H1 (cell line): ENCODE measurements around the gene MYLK4. TPM values are rescaled to one million over a fixed set of nuclear protein-coding genes. Genes with fewer than 3 reads are reported as not detected.

Source experiments
- CTCF ChIA-PET: fragments of 300-600 bp; sonication (Branson Sonifier 250); formaldehyde crosslinking; loops from one replicate; lab custom pipeline; 2021; ENCODE audit not compliant: partially characterized antibody; lab: Charles Lee
- POLR2A ChIA-PET: fragments of 300-600 bp; sonication (Branson Sonifier 250); formaldehyde crosslinking; loops from one replicate; lab custom pipeline; 2021; ENCODE audit warnings: inconsistent platforms; ENCODE audit not compliant: partially characterized antibody; lab: Charles Lee
- DNase-seq, 2 experiments: peaks; one replicate each; pipeline versions ENCODE4 v3.0.0 to v3.0.0-alpha.2; 2010 to 2022; ENCODE audit warnings: low spot score in 2 of 2, low read depth in 1 of 2, mixed read lengths in 1 of 2
- FAIRE-seq: peaks from 2 replicates; lab custom pipeline; 2011; peaks lifted over from hg19 to GRCh38; lab: Jason Lieb, UNC
- H2AFZ ChIP-seq: 2 replicates; pipeline ENCODE4 v1.8.1; 2012; ENCODE audit warnings: low read length, inconsistent platforms
- H2AK5ac ChIP-seq: 2 replicates; pipeline ENCODE4 v1.6.1; 2013; ENCODE audit warnings: low read depth, low read length
- H2BK120ac ChIP-seq: replicated peaks from 2 replicates; pipeline ENCODE3; 2013; ENCODE audit warnings: low read depth, low read length, inconsistent platforms
- H2BK12ac ChIP-seq: 2 replicates; pipeline ENCODE4 v1.6.1; 2013; ENCODE audit warnings: low read depth, low read length
- H2BK15ac ChIP-seq: 2 replicates; pipeline ENCODE4 v1.6.1; 2013; ENCODE audit warnings: low read length
- H2BK20ac ChIP-seq: 2 replicates; pipeline ENCODE4 v1.6.1; 2013; ENCODE audit warnings: low read length
- H2BK5ac ChIP-seq: 2 replicates; pipeline ENCODE4 v1.6.1; 2013; ENCODE audit warnings: low read depth, low read length
- H3K14ac ChIP-seq: 2 replicates; pipeline ENCODE4 v1.6.1; 2013; ENCODE audit warnings: inconsistent platforms; ENCODE audit not compliant: insufficient read length
- H3K18ac ChIP-seq: 2 replicates; pipeline ENCODE4 v1.6.1; 2013; ENCODE audit warnings: low read length; ENCODE audit errors: extremely low read depth
- H3K23ac ChIP-seq: 2 replicates; pipeline ENCODE4 v1.6.1; 2013; ENCODE audit warnings: inconsistent platforms; ENCODE audit not compliant: insufficient read length
- H3K23me2 ChIP-seq: 2 replicates; pipeline ENCODE4 v1.6.1; 2013; ENCODE audit warnings: low read depth, low read length
- H3K27ac ChIP-seq: 2 replicates; pipeline ENCODE4 v1.6.1; 2011; ENCODE audit warnings: low read depth, low read length, inconsistent platforms
- H3K27me3 ChIP-seq, 4 experiments: replicated peaks in 1 of 4; 1 replicate in 1 of 4; 2 replicates in 3 of 4; pipeline versions ENCODE4 v1.6.1 to v1.8.1; 2011 to 2013; ENCODE audit warnings: low read length in 3 of 4, mild to moderate bottlenecking in 3 of 4, inconsistent platforms in 2 of 4, mixed read lengths in 2 of 4, moderate library complexity in 1 of 4; ENCODE audit not compliant: control insufficient read depth in 3 of 4, insufficient read depth in 3 of 4; ENCODE audit errors: extremely low read depth in 1 of 4
- H3K36me3 ChIP-seq, 4 experiments: 2 replicates each; pipeline versions ENCODE4 v1.6.1 to v1.8.1; 2011 to 2013; ENCODE audit warnings: mild to moderate bottlenecking in 4 of 4, low read length in 3 of 4, moderate library complexity in 2 of 4, control low read depth in 1 of 4, inconsistent platforms in 1 of 4; ENCODE audit not compliant: insufficient read depth in 4 of 4, control insufficient read depth in 2 of 4
- H3K4ac ChIP-seq: replicated peaks from 2 replicates; pipeline ENCODE3; 2013; ENCODE audit warnings: low read length, low read depth, mixed read lengths, inconsistent platforms; ENCODE audit not compliant: insufficient read length
- H3K4me1 ChIP-seq, 4 experiments: replicated peaks in 1 of 4; 1 replicate in 1 of 4; 2 replicates in 3 of 4; pipeline versions ENCODE4 v1.6.1 to v1.8.1; 2011 to 2013; ENCODE audit warnings: low read length in 3 of 4, inconsistent platforms in 2 of 4, mixed read lengths in 1 of 4; ENCODE audit not compliant: insufficient read depth in 4 of 4, control insufficient read depth in 3 of 4
- H3K4me2 ChIP-seq, 2 experiments: 2 replicates each; pipeline versions ENCODE4 v1.6.1 to v1.8.1; 2011 to 2013; ENCODE audit warnings: low read depth in 2 of 2, low read length in 2 of 2, control low read depth in 1 of 2, inconsistent platforms in 1 of 2, mild to moderate bottlenecking in 1 of 2; ENCODE audit not compliant: insufficient read depth in 1 of 2
- H3K4me3 ChIP-seq, 4 experiments: fragments of 200-600, 300-600 bp in 1 of 4; sonication (generic), shearing (Covaris generic), sonication (Bioruptor Twin) in 1 of 4; 2 replicates each; pipeline versions ENCODE4 v1.5.1 to v1.8.1; 2011 to 2016; ENCODE audit warnings: low read length in 4 of 4, low read depth in 3 of 4, control low read depth in 2 of 4, inconsistent platforms in 2 of 4, mild to moderate bottlenecking in 2 of 4, mixed read lengths in 1 of 4, moderate library complexity in 1 of 4; ENCODE audit not compliant: insufficient read depth in 2 of 4; ENCODE audit errors: extremely low read depth in 1 of 4
- H3K56ac ChIP-seq: replicated peaks from 2 replicates; pipeline ENCODE3; 2013; ENCODE audit warnings: low read depth, mild to moderate bottlenecking, mixed read lengths, low read length, inconsistent platforms; ENCODE audit not compliant: insufficient read length
- H3K79me1 ChIP-seq: 2 replicates; pipeline ENCODE4 v1.6.1; 2013; ENCODE audit warnings: low read depth, low read length, control low read depth
- H3K79me2 ChIP-seq, 2 experiments: 2 replicates each; pipeline versions ENCODE4 v1.6.1 to v1.8.1; 2012 to 2013; ENCODE audit warnings: low read length in 2 of 2, mild to moderate bottlenecking in 2 of 2, inconsistent platforms in 1 of 2; ENCODE audit not compliant: insufficient read depth in 2 of 2, control insufficient read depth in 1 of 2
- H3K9ac ChIP-seq, 4 experiments: replicated peaks in 1 of 4; 1 replicate in 1 of 4; 2 replicates in 3 of 4; pipeline versions ENCODE4 v1.6.1 to v1.8.1; 2011 to 2013; ENCODE audit warnings: low read depth in 3 of 4, low read length in 3 of 4, control low read depth in 2 of 4, mild to moderate bottlenecking in 2 of 4, moderate library complexity in 2 of 4, inconsistent platforms in 1 of 4; ENCODE audit errors: extremely low read depth in 1 of 4
- H3K9me3 ChIP-seq, 2 experiments: 2 replicates each; pipeline versions ENCODE4 v1.6.1 to v1.8.1; 2012 to 2013; ENCODE audit warnings: mild to moderate bottlenecking in 2 of 2, moderate library complexity in 2 of 2, control low read depth in 1 of 2, inconsistent platforms in 1 of 2, low read depth in 1 of 2, low read length in 1 of 2, mixed read lengths in 1 of 2; ENCODE audit not compliant: insufficient read depth in 2 of 2
- H4K20me1 ChIP-seq, 2 experiments: replicated peaks in 1 of 2; 2 replicates each; pipeline versions ENCODE3 to v1.8.1; 2011 to 2013; ENCODE audit warnings: inconsistent platforms in 2 of 2, low read length in 2 of 2, mild to moderate bottlenecking in 1 of 2; ENCODE audit not compliant: insufficient read depth in 2 of 2, control insufficient read depth in 1 of 2
- H4K5ac ChIP-seq: 2 replicates; pipeline ENCODE4 v1.6.1; 2013; ENCODE audit warnings: low read length, low read depth, mixed read lengths, inconsistent platforms; ENCODE audit not compliant: insufficient read length
- H4K8ac ChIP-seq: 2 replicates; pipeline ENCODE4 v1.8.0; 2013; ENCODE audit warnings: mild to moderate bottlenecking, moderate library complexity, low read length, inconsistent platforms; ENCODE audit not compliant: insufficient read depth; ENCODE audit errors: extremely low read depth
- H4K91ac ChIP-seq: replicated peaks from 2 replicates; pipeline ENCODE3; 2013; ENCODE audit warnings: low read length, mixed read lengths, inconsistent platforms; ENCODE audit not compliant: insufficient read length
- BRCA1 ChIP-seq: IDR thresholded peaks from 2 replicates; pipeline ENCODE4 v1.6.1; 2012; ENCODE audit warnings: low read depth, low read length, improper control_type of control experiment
- CBX8 ChIP-seq: fragments of 300-800, 300-1000 bp; sonication (generic); IDR thresholded peaks from 2 replicates; pipeline ENCODE4 v1.7.1; 2016; ENCODE audit warnings: low read depth, low read length, borderline replicate concordance
- JUN ChIP-seq: IDR thresholded peaks from 2 replicates; pipeline ENCODE4 v1.6.1; 2011; ENCODE audit warnings: low read depth, mild to moderate bottlenecking, improper control_type of control experiment, low read length
- KDM1A ChIP-seq: fragments of 200-600, 300-600 bp; sonication (generic); IDR thresholded peaks from 2 replicates; pipeline ENCODE4 v1.7.1; 2016; ENCODE audit warnings: mild to moderate bottlenecking, low read length, borderline replicate concordance
- MAFK ChIP-seq: IDR thresholded peaks from 2 replicates; pipeline ENCODE4 v1.6.1; 2012; ENCODE audit warnings: low read depth, mild to moderate bottlenecking, improper control_type of control experiment, low read length
- NRF1 ChIP-seq: IDR thresholded peaks from 2 replicates; pipeline ENCODE4 v1.6.1; 2011; ENCODE audit warnings: mild to moderate bottlenecking, low read depth, low read length, improper control_type of control experiment
- POLR2A ChIP-seq, 2 experiments: IDR thresholded peaks; 1 replicate in 1 of 2; 2 replicates in 1 of 2; pipeline ENCODE4 v1.6.1; 2011; ENCODE audit warnings: low read depth in 2 of 2, low read length in 2 of 2, mild to moderate bottlenecking in 2 of 2; ENCODE audit errors: control extremely low read depth in 1 of 2
- RBBP5 ChIP-seq: IDR thresholded peaks from 2 replicates; pipeline ENCODE4 v1.7.1; 2012; ENCODE audit warnings: low read depth, mild to moderate bottlenecking, inconsistent platforms, low read length, moderate library complexity, borderline replicate concordance
- SP1 ChIP-seq: IDR thresholded peaks from 2 replicates; pipeline ENCODE4 v1.6.1; 2011; ENCODE audit warnings: low read depth, low read length
- TAF7 ChIP-seq: optimal IDR thresholded peaks from 2 replicates; pipeline ENCODE3; 2011; ENCODE audit warnings: low read depth, mild to moderate bottlenecking, inconsistent platforms, low read length, moderate library complexity, borderline replicate concordance
- WGBS, 2 experiments: shearing (Covaris generic) in 1 of 2; methylation state at CpG; one replicate each; pipeline versions ENCODE4 v1.1.6 to v1.1.7; 2013 to 2015; ENCODE audit warnings: low lambda C conversion rate in 2 of 2, mixed read lengths in 2 of 2, inconsistent platforms in 1 of 2, low coverage in 1 of 2, missing lambda C conversion rate in 1 of 2; ENCODE audit not compliant: insufficient replicate concordance in 2 of 2, insufficient coverage in 1 of 2, insufficient read length in 1 of 2; ENCODE audit errors: extremely low coverage in 1 of 2, missing lambda C conversion rate in 1 of 2; 5-methylcytosine and 5-hydroxymethylcytosine counted together
- polyA plus RNA-seq, 7 experiments: library from polyadenylated mRNA; depleted of rRNA in 3 of 7; stranded (reverse) in 5 of 7; unstranded in 2 of 7; fragments of >200 nt in 5 of 7; fragments of 200-250 nt in 2 of 7; gene quantifications; 1 replicate in 5 of 7; 2 replicates in 1 of 7; 4 replicates in 1 of 7; pipeline versions ENCODE4 v1.2.1 to v1.2.3, GENCODE V29; 2011 to 2013; ENCODE audit warnings: missing spikeins in 2 of 7, mixed read lengths in 2 of 7
- total RNA-seq: library from RNA; stranded (reverse); fragmentation: NEBNext Ultra II Directional; extraction: Animal tissue kit (Norgen Biotek cat#: 25700); gene quantifications from 2 replicates; pipeline ENCODE4 v1.2.1, GENCODE V29; 2021
- TF ChIP-seq, protein P1 (sequence below), 3 experiments: IDR thresholded peaks; 1 replicate in 2 of 3; 2 replicates in 1 of 3; pipeline versions ENCODE4 v1.5.1 to v1.6.1; 2011; ENCODE audit warnings: low read length in 3 of 3, mild to moderate bottlenecking in 3 of 3, inconsistent platforms in 2 of 3, low read depth in 1 of 3, moderate library complexity in 1 of 3; ENCODE audit not compliant: insufficient read depth in 1 of 3; ENCODE audit errors: control extremely low read depth in 1 of 3

The MYLK4 gene
- total and polyA plus RNA-seq, 2 of the 8 experiments (the other 6 are each of a cell fraction or from before 2014, with no cell fraction given): 0.11 to 0.17 TPM

DNA sequence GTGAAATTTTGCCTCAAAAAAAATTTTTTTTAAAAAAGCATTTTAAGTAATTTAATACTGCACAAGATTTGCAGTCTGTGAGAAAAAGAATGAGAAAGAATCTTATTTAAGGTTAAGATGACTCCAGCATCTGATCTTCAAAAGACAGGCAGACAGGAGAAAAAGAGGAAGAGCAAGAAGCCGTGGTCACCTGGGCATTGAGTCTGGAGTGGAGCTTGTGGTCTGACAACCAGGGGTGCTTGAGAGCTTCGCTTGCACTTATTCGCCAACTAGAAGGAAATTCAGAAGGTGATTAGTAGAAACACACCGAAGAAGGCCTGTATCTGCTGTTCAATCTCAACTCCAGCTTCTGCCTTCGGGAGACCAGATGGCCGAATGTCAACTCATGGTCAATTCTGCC, 75.9 kb downstream of the MYLK4 start:
- ChIA-PET CTCF (interaction anchor here (1.3 kb wide), 1 partner anchor 26 kb away, joined by 6 read pairs; no protein-coding TSS in a partner anchor), POLR2A (no interaction called here)
- H2BK12ac ChIP-seq: no peak overlapping the region
- H3K27ac ChIP-seq: no peak overlapping the region
- H3K14ac ChIP-seq: no peak overlapping the region
- no peaks in the 10 kb centered on the region for H3K27me3 ChIP-seq
- H4K5ac ChIP-seq: no peak overlapping the region
- H3K79me1 ChIP-seq: no peaks in the 10 kb centered on the region
- H3K18ac ChIP-seq: no peak overlapping the region
- 92% methylated on average over 6 of the region's 6 CpGs; no CpG with 5 or more reads in 1 of the 2 experiments for WGBS, 2 experiments
- H2BK15ac ChIP-seq: no peak overlapping the region
- no peaks in the 10 kb centered on the region for H4K20me1 ChIP-seq
- H3K4me1 ChIP-seq: no peaks in the 10 kb centered on the region
- H2BK120ac ChIP-seq: no peak overlapping the region
- H3K56ac ChIP-seq: no peak overlapping the region
- no peak overlapping the region for H3K23ac ChIP-seq
- H3K4me3 ChIP-seq: no peak overlapping the region
- FAIRE-seq: no peak
- no peak overlapping the region for H3K4ac ChIP-seq
- H3K79me2 ChIP-seq: no peaks in the 10 kb centered on the region
- H4K8ac ChIP-seq: no peak overlapping the region
- no peak overlapping the region for H2AK5ac ChIP-seq
- no peak overlapping the region for H2AFZ ChIP-seq
- no peak overlapping the region for H2BK20ac ChIP-seq
- H4K91ac ChIP-seq: no peak overlapping the region
- no peak overlapping the region for H2BK5ac ChIP-seq
- H3K4me2 ChIP-seq: no peak overlapping the region
- H3K36me3 ChIP-seq: no peaks in the 10 kb centered on the region
- DNase-seq: no peak
- H3K9ac ChIP-seq: no peak overlapping the region
- H3K9me3 ChIP-seq: no peaks in the 10 kb centered on the region
- no peaks in the 10 kb centered on the region for H3K23me2 ChIP-seq
- TF ChIP-seq KDM1A (no peak), CBX8 (no peak), TAF7 (no peak), POLR2A (IDR thresholded peaks at IDR 0.05; ENCODE audit: control extremely low read depth in 1 of 2, low read depth in 2 of 2, low read length in 2 of 2) (no peak), BRCA1 (no peak), JUN (no peak), SP1 (no peak), NRF1 (no peak), MAFK (no peak), RBBP5 (no peak)
- TF ChIP-seq, protein P1, sequence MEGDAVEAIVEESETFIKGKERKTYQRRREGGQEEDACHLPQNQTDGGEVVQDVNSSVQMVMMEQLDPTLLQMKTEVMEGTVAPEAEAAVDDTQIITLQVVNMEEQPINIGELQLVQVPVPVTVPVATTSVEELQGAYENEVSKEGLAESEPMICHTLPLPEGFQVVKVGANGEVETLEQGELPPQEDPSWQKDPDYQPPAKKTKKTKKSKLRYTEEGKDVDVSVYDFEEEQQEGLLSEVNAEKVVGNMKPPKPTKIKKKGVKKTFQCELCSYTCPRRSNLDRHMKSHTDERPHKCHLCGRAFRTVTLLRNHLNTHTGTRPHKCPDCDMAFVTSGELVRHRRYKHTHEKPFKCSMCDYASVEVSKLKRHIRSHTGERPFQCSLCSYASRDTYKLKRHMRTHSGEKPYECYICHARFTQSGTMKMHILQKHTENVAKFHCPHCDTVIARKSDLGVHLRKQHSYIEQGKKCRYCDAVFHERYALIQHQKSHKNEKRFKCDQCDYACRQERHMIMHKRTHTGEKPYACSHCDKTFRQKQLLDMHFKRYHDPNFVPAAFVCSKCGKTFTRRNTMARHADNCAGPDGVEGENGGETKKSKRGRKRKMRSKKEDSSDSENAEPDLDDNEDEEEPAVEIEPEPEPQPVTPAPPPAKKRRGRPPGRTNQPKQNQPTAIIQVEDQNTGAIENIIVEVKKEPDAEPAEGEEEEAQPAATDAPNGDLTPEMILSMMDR (IDR thresholded peaks at IDR 0.05; ENCODE audit: control extremely low read depth in 1 of 3, insufficient read depth in 1 of 3, low read depth in 1 of 3, low read length in 3 of 3): no peak
